Measurements from ENCODE around the gene ZNF184.

Gene ZNF184

GRCh38 chr6:27472617-27473400 lies at the start of gene ZNF184:
Gene ZNF184, minus strand, starts transcription at chr6:27473105. Its CDS starts 811 bp downstream, at chr6:27472294.
- DNase-seq: peak; percentile 70

GRCh38 chr6:27518881-27519795 lies 46.2 kb upstream of the ZNF184 start:
- DNase-seq: no peak

GRCh38 chr6:27517928-27518787 lies 45.3 kb upstream of the ZNF184 start:
- no peak for DNase-seq

GRCh38 chr6:27517238-27517637 lies 44.3 kb upstream of the ZNF184 start:
- DNase-seq: no peak

- no peak for DNase-seq
Measured at GRCh38 chr6:27514906-27515495, 42.1 kb upstream of the ZNF184 start.

GRCh38 chr6:27512525-27512924 lies 39.6 kb upstream of the ZNF184 start:
- no peak for DNase-seq

- DNase-seq: no peak
Measured at GRCh38 chr6:27507041-27507956, 34.4 kb upstream of the ZNF184 start.

GRCh38 chr6:27505209-27506027 lies 32.5 kb upstream of the ZNF184 start:
- no peak for DNase-seq

GRCh38 chr6:27503436-27504030 lies 30.6 kb upstream of the ZNF184 start:
- DNase-seq: no peak

GRCh38 chr6:27502508-27503435 lies 29.9 kb upstream of the ZNF184 start:
- no peak for DNase-seq

- DNase-seq: no peak
Measured at GRCh38 chr6:27501187-27501586, 28.3 kb upstream of the ZNF184 start.

GRCh38 chr6:27500177-27500576 lies 27.3 kb upstream of the ZNF184 start:
- DNase-seq: no peak

GRCh38 chr6:27495386-27496135 lies 22.7 kb upstream of the ZNF184 start:
- DNase-seq: no peak

- no peak for DNase-seq
Measured at GRCh38 chr6:27494987-27495385, 22.1 kb upstream of the ZNF184 start.

GRCh38 chr6:27494103-27494502 lies 21.2 kb upstream of the ZNF184 start:
- DNase-seq: no peak

- DNase-seq: no peak
Measured at GRCh38 chr6:27492631-27493190, 19.8 kb upstream of the ZNF184 start.

GRCh38 chr6:27479319-27480182 lies 6.6 kb upstream of the ZNF184 start:
- peak; percentile 75 for DNase-seq
